Muscle of arm (tissue), 12 donors: ENCODE data around the gene ADGRG1. TPM values are rescaled to one million over a fixed set of nuclear protein-coding genes. Genes with fewer than 3 reads are reported as not detected.

Experiments used
- DNase-seq: peaks from one replicate; pipeline ENCODE4 v3.0.0-alpha.2; 2013
- polyA plus RNA-seq, 12 donors: library from polyadenylated mRNA; unstranded; fragments of 120-200 nt; gene quantifications; one replicate each; pipeline ENCODE4 v1.2.1, GENCODE V29; 2013; ENCODE audit not compliant: insufficient read length in 12 of 12

ADGRG1 gene
- polyA plus RNA-seq, 12 donors, result 4.4 to 48.0 (median 7.7) TPM; not detected in 1

DNA sequence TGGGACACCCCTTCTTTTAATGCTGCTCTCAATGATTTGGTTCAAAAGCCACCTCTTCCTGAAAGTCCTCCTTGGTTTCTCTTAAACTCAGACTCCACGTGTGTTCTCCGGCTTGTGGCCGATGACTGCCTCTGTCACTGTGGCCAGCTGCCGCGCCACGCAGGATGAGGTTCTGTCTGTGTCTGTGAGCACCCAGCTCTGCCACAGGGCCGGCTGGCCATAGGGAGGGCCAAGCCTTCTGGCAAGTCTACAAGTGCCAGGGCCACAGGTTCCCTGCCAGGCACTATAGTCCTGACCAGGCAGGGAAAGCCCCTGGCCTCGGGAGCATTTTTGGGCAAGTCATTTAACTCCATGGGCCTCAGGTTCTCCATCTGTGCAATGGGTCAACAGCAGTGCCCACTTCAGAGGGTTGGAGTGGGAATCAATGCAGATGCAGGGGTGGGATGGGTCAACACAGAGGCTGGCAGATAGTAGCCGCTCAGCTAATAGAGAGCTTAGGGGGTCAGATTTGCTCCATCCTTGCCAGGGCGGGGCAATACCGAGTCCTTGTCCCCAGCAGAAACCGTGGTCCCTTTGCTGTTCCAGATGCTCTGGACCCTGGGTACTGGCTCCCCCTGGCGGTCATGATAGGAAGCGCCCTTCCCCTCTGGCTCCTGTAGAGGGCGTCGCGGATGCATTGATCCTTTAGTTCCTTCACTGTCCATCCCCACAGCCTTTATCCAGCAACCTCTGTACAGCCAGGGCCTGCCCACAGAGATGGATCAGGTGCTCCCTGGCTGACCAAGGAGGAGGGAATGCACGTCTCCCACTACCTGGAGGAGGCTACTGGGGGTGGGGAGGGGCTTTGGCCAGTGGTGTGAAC, 20.4 kb downstream of the ADGRG1 start:
- DNase-seq, result peak; percentile 78

DNA sequence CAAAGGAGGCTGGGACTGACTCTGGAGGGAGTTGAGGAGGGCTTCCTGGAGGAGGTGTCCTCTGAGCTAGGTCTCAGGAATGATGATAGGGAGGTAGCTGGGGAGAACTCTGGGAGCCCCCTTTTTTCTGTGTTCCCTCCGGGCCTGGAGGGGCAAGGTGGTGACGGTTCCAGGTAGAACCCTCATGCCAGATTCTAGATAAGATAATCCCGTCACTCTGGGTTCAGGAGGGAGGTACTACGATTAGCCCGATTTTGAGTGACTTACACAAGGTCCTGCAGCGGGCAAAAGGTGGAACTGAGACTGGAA, 21.0 kb downstream of the ADGRG1 start:
- DNase-seq, result no peak

DNA sequence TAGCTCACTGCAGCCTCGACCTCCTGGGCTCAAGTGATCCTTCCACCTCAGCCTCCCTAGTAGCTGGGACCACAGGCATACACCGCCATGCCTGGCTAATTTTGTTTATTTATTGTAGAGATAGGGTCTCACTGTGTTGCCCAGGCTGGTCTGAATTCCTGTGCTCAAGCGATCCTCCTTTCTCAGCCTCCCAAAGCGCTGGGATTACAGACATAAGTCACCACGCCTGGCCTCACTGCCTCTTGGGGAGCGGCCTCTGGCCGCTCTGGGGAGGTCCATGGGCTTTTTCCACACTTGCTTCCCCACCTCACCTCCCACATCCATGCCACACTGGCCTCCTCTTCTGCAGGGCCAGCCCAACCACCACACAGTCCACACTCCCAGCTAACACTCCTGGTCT, 21.4 kb downstream of the ADGRG1 start:
- DNase-seq, result no peak

DNA sequence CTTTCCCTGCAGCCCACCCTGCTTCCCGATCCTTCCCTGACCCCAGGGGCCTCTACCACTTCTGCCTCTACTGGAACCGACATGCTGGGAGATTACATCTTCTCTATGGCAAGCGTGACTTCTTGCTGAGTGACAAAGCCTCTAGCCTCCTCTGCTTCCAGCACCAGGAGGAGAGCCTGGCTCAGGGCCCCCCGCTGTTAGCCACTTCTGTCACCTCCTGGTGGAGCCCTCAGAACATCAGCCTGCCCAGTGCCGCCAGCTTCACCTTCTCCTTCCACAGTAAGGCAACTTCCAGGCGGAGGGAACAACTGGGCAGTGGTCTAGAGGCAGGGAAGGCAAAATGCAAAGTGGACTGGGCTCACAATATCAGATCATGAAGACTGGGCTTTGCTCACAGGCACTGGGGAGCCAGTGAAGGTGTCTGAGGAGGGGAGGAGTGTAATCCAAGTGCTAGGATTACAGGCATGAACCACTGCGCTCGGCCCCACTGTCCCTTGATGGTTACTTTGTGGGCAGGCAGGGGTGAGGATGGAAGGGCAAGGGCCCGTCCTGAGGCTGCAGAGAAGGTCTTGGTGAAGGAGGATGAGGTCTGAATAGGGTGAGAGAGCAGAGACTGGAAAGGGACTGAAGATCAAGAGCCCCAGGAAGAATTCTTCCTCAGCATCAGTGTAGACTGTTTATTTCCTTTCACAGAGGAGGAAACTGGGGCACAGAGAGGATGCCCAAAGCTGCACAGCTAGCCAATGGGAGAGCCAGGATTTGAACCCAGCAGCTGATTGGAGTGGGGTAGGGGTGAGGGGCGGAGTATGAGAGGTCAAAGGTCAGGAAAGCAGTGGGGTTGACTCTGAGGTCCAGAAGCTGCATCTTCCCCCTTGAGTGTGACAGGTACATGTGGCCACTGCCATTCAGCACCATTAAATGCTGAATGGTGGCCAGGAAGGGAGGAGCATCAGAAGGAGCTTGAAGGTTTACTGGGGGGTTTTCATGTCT, 23.2 kb downstream of the ADGRG1 start:
- no peak for DNase-seq

DNA sequence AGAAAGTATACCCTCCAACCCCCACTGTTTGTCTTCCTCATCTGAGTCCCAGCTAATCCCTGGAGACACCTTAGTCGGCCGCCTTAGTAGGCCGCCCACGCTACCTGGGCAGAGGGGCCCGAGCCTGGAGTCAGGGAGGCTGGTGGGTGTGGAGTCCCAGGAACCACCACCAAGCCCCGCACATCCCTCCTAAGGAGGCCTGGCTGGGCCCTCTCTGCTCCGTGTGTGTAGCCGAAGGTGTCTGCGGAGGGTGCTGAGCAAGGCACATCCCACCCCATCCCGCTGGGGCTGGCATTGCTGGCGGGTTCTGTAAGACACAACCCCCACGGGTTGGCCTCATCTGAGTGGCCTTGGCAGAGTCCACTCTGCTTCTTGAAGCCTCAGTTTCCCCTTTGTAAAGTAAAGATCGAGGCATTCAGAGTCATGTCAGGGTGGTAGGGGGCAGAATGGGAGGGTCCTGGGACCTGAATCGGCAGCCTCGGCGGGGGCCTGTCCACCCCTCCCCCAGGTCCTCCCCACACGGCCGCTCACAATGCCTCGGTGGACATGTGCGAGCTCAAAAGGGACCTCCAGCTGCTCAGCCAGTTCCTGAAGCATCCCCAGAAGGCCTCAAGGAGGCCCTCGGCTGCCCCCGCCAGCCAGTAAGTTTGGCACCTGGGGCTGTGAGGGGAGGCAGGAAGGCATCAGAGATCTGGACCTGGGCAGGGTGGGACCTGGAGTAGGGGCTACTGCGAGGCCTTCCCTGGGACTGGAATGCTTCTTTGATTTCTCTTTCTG, 24.5 kb downstream of the ADGRG1 start:
- DNase-seq, result no peak

DNA sequence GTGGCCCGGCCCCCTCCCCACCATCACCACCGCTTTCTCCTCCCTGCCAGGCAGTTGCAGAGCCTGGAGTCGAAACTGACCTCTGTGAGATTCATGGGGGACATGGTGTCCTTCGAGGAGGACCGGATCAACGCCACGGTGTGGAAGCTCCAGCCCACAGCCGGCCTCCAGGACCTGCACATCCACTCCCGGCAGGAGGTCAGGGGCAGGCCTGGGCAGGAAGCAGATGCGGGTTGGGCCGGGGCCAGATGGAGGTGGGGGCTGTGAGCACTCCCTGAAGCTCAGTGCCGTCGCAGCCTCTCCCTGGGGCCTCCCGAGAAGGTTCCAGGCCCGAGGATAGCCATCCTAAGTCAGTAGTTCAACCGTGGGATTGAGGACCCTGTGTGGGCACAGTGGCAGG, 25.5 kb downstream of the ADGRG1 start:
- no peak for DNase-seq

DNA sequence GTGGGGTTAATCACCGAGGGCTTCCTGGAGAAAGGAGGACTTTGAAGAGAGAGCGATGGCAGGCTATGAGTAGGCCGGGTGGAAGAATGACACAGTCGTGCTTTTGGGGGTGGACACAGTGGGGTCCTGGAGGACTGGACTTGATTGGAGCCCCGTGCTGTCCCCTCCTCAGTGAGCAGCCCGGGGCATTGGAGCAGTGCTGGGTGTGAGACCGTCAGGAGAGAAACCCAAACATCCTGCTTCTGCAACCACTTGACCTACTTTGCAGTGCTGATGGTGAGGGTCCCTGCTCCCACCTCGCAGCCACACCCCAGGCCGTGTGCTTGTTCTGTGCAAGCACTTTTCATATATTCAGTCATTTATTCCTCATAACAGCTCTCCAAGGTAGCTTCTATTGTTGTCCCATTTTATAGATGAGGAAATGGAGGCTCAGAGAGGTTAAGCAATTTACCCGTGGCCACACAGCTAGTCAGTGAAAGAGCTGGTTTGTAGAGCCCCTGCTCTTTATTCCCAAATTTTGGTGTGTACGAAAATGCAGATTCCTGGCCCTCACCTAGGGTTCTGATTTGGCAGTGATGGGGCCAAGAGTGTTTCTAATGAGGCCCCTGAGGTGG, 28.0 kb downstream of the ADGRG1 start:
- no peak for DNase-seq

DNA sequence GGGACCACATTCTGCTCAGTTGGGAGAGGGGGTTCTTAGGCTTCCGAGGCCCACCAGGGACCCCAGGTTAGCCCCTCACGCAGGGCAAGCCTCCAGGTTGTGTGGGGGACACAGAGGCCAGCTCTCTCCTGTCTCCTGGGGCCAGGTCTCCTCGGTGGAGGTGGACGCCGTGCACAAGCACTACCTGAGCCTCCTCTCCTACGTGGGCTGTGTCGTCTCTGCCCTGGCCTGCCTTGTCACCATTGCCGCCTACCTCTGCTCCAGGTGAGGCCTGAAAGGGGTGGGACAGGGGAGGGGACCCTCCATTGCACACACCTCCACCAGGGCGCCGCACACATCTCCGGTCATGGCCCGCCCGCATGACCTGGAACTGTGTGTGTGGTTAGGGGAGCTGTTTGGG, 28.8 kb downstream of the ADGRG1 start:
- DNase-seq, result no peak

DNA sequence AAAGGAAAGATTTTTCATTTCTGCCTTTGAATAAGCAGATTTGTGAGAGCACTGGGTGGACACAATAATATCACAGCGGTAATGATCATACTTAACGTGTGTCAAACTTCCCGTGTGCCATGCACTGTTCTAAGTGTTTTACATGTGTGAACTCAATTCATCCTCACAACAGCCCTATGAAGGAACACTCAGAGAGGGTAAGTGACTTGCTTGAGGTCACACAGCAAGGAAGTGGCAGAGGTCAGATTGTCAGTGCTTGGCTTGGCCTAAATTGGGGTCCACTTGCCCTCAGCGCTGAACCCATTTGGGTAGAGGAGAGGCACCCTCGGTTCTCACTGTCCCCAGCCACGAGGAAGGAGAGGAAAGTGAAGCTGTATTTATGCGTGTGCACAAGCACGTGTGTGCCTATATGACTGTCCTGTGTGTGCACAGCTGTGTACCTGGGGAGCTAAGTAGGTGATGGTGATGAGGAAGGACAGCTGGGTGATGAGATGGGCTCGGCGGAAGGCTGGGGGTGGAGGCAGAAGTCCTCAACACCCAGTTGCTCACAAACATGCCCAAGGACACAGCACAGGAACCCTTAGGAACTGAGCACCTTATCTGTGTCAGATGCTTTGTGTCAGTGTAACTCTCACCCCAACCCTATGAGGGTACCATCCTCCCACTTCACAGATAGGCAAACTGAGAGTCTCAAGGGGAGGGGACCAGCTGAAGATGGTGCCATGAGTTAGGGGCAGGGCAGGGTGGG, 29.9 kb downstream of the ADGRG1 start:
- no peak for DNase-seq

DNA sequence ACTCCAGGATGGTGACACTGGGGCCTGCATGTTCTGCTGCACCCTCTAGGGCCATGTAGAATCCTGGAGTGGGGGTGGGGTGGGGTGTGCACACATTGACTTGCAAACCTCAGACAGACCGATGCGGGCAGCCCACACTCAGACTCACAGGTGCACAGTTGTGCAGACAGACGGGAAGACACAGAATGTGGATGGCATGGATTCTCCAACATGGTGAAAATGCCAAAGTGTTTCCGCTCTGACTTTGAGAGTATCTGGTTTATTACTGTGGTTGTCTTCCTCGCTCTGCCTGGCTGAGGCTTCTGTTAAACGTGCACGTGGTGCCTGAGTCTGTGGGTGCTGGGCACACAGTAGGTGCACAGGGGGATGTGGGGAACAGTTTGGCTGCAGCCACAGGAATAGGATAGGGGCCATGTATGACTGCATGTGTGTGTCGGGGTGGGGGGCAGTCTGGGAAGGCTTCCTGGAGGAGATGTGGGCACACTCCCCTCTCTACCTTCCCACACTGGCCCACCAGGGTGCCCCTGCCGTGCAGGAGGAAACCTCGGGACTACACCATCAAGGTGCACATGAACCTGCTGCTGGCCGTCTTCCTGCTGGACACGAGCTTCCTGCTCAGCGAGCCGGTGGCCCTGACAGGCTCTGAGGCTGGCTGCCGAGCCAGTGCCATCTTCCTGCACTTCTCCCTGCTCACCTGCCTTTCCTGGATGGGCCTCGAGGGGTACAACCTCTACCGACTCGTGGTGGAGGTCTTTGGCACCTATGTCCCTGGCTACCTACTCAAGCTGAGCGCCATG, 30.6 kb downstream of the ADGRG1 start:
- DNase-seq, result no peak

DNA sequence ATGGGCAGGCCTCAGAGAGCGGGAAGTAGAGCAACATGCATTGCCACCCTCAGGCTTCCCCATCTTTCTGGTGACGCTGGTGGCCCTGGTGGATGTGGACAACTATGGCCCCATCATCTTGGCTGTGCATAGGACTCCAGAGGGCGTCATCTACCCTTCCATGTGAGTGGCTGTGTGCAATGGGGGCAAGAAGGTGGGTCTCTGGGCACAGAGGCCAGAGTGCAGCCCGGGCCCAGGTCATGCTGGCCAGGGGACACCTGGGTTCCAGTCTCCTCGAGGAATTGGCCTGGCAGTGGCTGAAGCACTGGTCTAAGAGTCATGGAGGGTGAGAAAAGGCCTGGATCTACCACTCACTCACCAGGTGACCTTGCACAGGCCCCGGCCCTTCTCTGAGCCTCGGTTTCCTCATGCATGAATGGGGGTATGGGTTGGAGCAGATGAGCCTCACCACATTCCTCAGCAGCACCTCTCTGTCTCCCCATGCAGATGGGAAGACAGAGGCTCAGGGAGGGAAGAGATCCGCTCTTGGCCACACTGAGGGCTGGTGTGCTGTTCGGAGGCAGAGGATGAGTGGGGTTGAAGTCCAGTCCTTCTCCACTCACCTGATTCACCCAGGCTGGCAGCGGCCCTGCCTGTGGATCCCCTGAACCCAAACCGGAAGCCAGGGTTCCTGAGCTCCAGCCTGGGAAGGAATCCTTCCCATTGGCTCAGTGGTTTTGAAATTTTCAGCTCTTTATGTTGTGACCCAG, 32.5 kb downstream of the ADGRG1 start:
- no peak for DNase-seq

DNA sequence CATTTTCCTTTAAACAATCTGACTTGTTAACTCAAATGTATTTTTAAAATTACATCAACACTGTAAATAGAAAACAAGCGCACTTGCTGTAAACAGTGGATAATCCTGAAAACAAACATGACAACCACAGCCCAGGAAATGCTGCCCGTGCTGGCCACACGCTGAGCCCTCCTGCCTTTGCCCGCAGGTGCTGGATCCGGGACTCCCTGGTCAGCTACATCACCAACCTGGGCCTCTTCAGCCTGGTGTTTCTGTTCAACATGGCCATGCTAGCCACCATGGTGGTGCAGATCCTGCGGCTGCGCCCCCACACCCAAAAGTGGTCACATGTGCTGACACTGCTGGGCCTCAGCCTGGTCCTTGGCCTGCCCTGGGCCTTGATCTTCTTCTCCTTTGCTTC, 33.1 kb downstream of the ADGRG1 start:
- DNase-seq, result no peak

DNA sequence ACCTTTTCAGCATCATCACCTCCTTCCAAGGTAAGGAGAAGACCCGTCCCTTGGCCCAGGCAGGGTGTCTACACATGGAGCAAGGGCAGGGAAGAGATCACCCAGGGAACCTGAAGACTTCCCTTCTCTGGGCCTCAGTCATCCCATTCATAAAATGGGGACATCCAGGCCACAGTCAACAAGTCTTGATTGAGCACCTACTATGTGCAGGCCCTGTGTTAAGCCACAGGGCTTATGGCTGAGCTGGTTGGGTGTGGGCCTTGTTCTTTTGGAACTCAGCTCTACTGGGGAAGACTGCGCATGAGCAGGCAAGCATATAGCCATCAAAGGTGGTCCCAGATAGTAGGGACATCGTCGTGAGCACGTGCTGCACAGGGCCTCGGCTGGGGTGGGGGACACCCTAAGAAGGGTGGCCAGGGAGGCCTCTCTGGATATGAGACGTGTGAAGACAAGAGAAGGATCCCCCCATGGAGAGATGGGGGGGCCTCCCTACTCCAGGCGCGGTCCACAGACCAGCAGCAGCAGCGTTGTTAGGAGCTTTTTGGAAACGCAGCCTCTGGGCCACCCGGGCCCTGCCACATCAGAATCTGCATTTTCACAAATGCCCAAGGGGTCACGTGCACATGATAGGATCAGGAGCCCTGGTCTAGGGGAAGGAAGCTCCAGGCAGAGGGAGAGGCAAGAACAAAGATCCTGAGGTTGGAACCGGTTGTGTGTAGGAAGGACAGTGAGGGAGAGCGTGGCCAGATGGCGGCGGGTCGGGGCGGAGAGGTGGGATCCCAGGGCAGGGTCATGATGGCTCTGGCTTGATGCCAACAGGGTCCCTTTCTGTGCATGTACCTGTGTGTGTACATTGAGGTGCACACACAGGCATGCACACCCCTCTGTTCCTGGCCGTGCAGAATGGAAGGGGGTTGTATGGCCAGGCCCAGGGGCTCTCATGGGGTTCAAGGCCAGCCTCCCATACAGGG, 33.8 kb downstream of the ADGRG1 start:
- no peak for DNase-seq

DNA sequence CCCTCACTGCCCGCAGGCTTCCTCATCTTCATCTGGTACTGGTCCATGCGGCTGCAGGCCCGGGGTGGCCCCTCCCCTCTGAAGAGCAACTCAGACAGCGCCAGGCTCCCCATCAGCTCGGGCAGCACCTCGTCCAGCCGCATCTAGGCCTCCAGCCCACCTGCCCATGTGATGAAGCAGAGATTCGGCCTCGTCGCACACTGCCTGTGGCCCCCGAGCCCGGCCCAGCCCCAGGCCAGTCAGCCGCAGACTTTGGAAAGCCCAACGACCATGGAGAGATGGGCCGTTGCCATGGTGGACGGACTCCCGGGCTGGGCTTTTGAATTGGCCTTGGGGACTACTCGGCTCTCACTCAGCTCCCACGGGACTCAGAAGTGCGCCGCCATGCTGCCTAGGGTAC, 35.0 kb downstream of the ADGRG1 start:
- DNase-seq, result no peak

DNA sequence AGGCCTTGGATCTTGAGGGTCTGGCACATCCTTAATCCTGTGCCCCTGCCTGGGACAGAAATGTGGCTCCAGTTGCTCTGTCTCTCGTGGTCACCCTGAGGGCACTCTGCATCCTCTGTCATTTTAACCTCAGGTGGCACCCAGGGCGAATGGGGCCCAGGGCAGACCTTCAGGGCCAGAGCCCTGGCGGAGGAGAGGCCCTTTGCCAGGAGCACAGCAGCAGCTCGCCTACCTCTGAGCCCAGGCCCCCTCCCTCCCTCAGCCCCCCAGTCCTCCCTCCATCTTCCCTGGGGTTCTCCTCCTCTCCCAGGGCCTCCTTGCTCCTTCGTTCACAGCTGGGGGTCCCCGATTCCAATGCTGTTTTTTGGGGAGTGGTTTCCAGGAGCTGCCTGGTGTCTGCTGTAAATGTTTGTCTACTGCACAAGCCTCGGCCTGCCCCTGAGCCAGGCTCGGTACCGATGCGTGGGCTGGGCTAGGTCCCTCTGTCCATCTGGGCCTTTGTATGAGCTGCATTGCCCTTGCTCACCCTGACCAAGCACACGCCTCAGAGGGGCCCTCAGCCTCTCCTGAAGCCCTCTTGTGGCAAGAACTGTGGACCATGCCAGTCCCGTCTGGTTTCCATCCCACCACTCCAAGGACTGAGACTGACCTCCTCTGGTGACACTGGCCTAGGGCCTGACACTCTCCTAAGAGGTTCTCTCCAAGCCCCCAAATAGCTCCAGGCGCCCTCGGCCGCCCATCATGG, 35.7 kb downstream of the ADGRG1 start:
- no peak for DNase-seq

DNA sequence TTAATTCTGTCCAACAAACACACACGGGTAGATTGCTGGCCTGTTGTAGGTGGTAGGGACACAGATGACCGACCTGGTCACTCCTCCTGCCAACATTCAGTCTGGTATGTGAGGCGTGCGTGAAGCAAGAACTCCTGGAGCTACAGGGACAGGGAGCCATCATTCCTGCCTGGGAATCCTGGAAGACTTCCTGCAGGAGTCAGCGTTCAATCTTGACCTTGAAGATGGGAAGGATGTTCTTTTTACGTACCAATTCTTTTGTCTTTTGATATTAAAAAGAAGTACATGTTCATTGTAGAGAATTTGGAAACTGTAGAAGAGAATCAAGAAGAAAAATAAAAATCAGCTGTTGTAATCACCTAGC, 36.2 kb downstream of the ADGRG1 start:
- no peak for DNase-seq

DNA sequence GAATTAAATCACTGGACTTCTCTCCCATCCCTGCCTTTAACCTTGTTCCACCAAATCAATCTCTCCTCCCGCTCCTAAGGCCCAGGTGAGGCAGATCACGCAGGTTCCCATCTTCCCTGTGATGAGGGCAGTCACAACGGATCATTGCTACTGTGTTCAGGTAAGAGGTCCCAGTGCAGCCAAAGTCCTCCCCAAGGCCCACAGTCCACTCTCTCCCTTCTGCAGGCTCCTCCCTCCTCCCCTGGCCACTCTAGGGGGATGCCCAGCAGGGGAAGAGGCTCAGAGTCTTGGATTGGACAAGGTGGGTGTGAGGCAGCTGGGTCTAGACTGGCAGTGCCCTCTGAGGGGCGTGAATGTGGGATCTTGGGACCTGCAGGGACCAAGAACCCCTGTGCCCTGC, 37.1 kb downstream of the ADGRG1 start:
- DNase-seq, result no peak
